K562 (cell line): ENCODE measurements around the gene TNIK. TPM values are rescaled to one million over a fixed set of nuclear protein-coding genes. Genes with fewer than 3 reads are reported as not detected.

Experiments used
- ATAC-seq: fragments of 200-7000 bp; cut with Tn5 transposase; 3 replicates; pipeline ENCODE4 v1.9.1; 2020; ENCODE audit warnings: moderate library complexity
- BruUV-seq: library from RNA; stranded (reverse); fragments of 400-500 nt; replicated peaks from 2 replicates; lab custom pipeline; 2021; lab: Mats Ljungman, UMichigan
- CTCF ChIA-PET: fragments of 300-600 bp; formaldehyde crosslinking; extraction: SDS; loops from one replicate; lab custom pipeline; 2021; ENCODE audit warnings: low intra/inter-chr PET ratio; lab: Yijun Ruan, JAX
- POLR2A ChIA-PET: fragments of 300-600, 350-650 bp; sonication (Branson Sonifier 250); formaldehyde crosslinking; extraction: SDS; loops from one replicate; lab custom pipeline; 2021; ENCODE audit warnings: antibody characterized with exemption, inconsistent platforms; lab: Yijun Ruan, JAX
- DNase-seq, 4 experiments: peaks; one replicate each; pipeline versions ENCODE4 v3.0.0 to v3.0.0-alpha.2; 2011 to 2018; ENCODE audit warnings: low spot score in 3 of 4, mixed read lengths in 3 of 4; ENCODE audit errors: extremely low read depth in 1 of 4
- FAIRE-seq: peaks from 2 replicates; lab custom pipeline; 2011; peaks lifted over from hg19 to GRCh38; lab: Jason Lieb, UNC
- H2AFZ ChIP-seq: 2 replicates; pipeline ENCODE4 v1.6.0; 2011; ENCODE audit warnings: low read depth, low read length, control low read depth, inconsistent platforms
- H3K27ac ChIP-seq: fragments of 200-600 bp; 3 replicates; pipeline ENCODE4 v1.8.0; 2011; ENCODE audit warnings: low read depth, mild to moderate bottlenecking, control low read depth, inconsistent platforms, low read length, moderate library complexity, mixed read lengths; ENCODE audit errors: extremely low read depth
- H3K27me3 ChIP-seq, 2 experiments: fragments of 300-600 bp in 1 of 2; 2 replicates in 1 of 2; 3 replicates in 1 of 2; pipeline versions ENCODE4 v1.6.0 to v1.8.0; 2011; ENCODE audit warnings: inconsistent platforms in 2 of 2, low read length in 2 of 2, mild to moderate bottlenecking in 1 of 2, mixed read lengths in 1 of 2, moderate library complexity in 1 of 2; ENCODE audit not compliant: control insufficient read depth in 2 of 2, insufficient read depth in 2 of 2
- H3K36me3 ChIP-seq: fragments of 300-600 bp; 3 replicates; pipeline ENCODE4 v1.8.0; 2011; ENCODE audit warnings: mild to moderate bottlenecking, low read length, inconsistent platforms; ENCODE audit not compliant: control insufficient read depth, insufficient read depth
- H3K4me1 ChIP-seq, 2 experiments: fragments of 200-600 bp in 1 of 2; replicated peaks in 1 of 2; 2 replicates in 1 of 2; 3 replicates in 1 of 2; pipeline versions ENCODE4 v1.5.1 to v1.8.0; 2011; ENCODE audit warnings: inconsistent platforms in 2 of 2, low read length in 2 of 2, mild to moderate bottlenecking in 1 of 2, mixed read lengths in 1 of 2, moderate library complexity in 1 of 2; ENCODE audit not compliant: control insufficient read depth in 2 of 2, insufficient read depth in 2 of 2
- H3K4me2 ChIP-seq: 2 replicates; pipeline ENCODE4 v1.6.1; 2011; ENCODE audit warnings: low read length, control low read depth, inconsistent platforms, mixed read lengths; ENCODE audit not compliant: insufficient read depth
- H3K4me3 ChIP-seq: fragments of 200-600 bp; sonication (generic), shearing (Covaris generic); 2 replicates; pipeline ENCODE4 v1.5.1; 2016; ENCODE audit warnings: control low read depth, inconsistent platforms
- H3K79me2 ChIP-seq: fragments of 200-600 bp; 3 replicates; pipeline ENCODE4 v1.8.0; 2011; ENCODE audit warnings: low read length, inconsistent platforms; ENCODE audit not compliant: control insufficient read depth, insufficient read depth
- H3K9ac ChIP-seq, 2 experiments: 2 replicates each; pipeline versions ENCODE4 v1.6.0 to v1.6.1; 2011; ENCODE audit warnings: low read depth in 2 of 2, low read length in 2 of 2, control low read depth in 1 of 2, inconsistent platforms in 1 of 2, mild to moderate bottlenecking in 1 of 2, mixed read lengths in 1 of 2; ENCODE audit not compliant: insufficient read depth in 1 of 2
- H3K9me1 ChIP-seq: one replicate; pipeline ENCODE4 v1.6.0; 2011; ENCODE audit warnings: inconsistent platforms, mild to moderate bottlenecking, low read length, moderate library complexity; ENCODE audit not compliant: control insufficient read depth, insufficient read depth
- H3K9me3 ChIP-seq: replicated peaks from 2 replicates; pipeline ENCODE4 v1.5.1; 2011; ENCODE audit warnings: low read depth, low read length, inconsistent platforms; ENCODE audit not compliant: control insufficient read depth, insufficient read depth
- H4K20me1 ChIP-seq: replicated peaks from 2 replicates; pipeline ENCODE4 v1.6.1; 2011; ENCODE audit warnings: low read length, inconsistent platforms, mixed read lengths; ENCODE audit not compliant: control insufficient read depth, insufficient read depth
- BMI1 ChIP-seq: fragments of 150-350 bp; IDR thresholded peaks from 2 replicates; pipeline ENCODE4 v1.6.1; 2014; ENCODE audit warnings: low read length
- FOXK1 ChIP-seq: sonication (generic); formaldehyde crosslinking; IDR thresholded peaks from 2 replicates; pipeline ENCODE4 v1.8.0; 2022; ENCODE audit warnings: missing genetic modification reagents, mild to moderate bottlenecking, borderline replicate concordance
- GABPB2 ChIP-seq: fragments of 250-450 bp; sonication (Bioruptor Pico); conservative IDR thresholded peaks from 2 replicates; pipeline ENCODE4 v1.5.1; 2021; ENCODE audit warnings: mild to moderate bottlenecking
- HBP1 ChIP-seq: fragments of 450-650 bp; formaldehyde crosslinking; IDR thresholded peaks from 2 replicates; pipeline ENCODE4 v1.4.0; 2022; ENCODE audit warnings: missing genetic modification characterization
- JUN ChIP-seq, 2 experiments: sonication (generic) in 1 of 2; formaldehyde crosslinking in 1 of 2; IDR thresholded peaks; 2 replicates each; pipeline versions ENCODE4 v1.6.1 to v1.8.0; 2012 to 2022; ENCODE audit warnings: borderline replicate concordance in 2 of 2, mild to moderate bottlenecking in 2 of 2, improper control_type of control experiment in 1 of 2, low read depth in 1 of 2, low read length in 1 of 2, missing genetic modification reagents in 1 of 2
- PHF8 ChIP-seq: fragments of 200-600 bp; sonication (generic); IDR thresholded peaks from 2 replicates; pipeline ENCODE4 v1.6.1; 2012; ENCODE audit warnings: mixed run types, mild to moderate bottlenecking, inconsistent platforms, low read length, moderate library complexity, borderline replicate concordance
- TCF7L2 ChIP-seq: fragments of 150-350 bp; IDR thresholded peaks from 2 replicates; pipeline ENCODE4 v1.6.1; 2016; ENCODE audit warnings: low read depth, mild to moderate bottlenecking, low read length, moderate library complexity
- VEZF1 ChIP-seq: fragments of 200-800 bp; sonication (Bioruptor generic); IDR thresholded peaks from 2 replicates; pipeline ENCODE4 v1.6.1; 2017; ENCODE audit warnings: missing genetic modification characterization, missing compliant biosample characterization
- ZNF282 ChIP-seq: sonication (generic); formaldehyde crosslinking; IDR thresholded peaks from 2 replicates; pipeline ENCODE4 v1.8.1; 2023; ENCODE audit warnings: missing genetic modification reagents
- WGBS: fragments of 100-300 bp; shearing (Covaris generic); methylation state at CpG from one replicate; pipeline ENCODE4 v1.1.6; 2016; ENCODE audit warnings: low coverage, mixed read lengths; ENCODE audit not compliant: insufficient coverage; ENCODE audit errors: missing lambda C conversion rate; 5-methylcytosine and 5-hydroxymethylcytosine counted together
- in situ Hi-C: fragments of 300-500 bp; cut with MboI; formaldehyde crosslinking; loops from 4 replicates; pipeline ENCODE4 v1.15.0; 2018; ENCODE audit warnings: inconsistent platforms, mixed read lengths
- intact Hi-C: fragments of 100-400 bp; cut with micrococcal nuclease; formaldehyde crosslinking; loops from 2 replicates; pipeline ENCODE4 v1.14.2; 2022
- polyA plus RNA-seq, 8 experiments: library from polyadenylated mRNA; depleted of rRNA in 4 of 8; stranded (reverse) in 5 of 8; unstranded in 3 of 8; fragments of >200 nt; fragmentation: Nextera tagmentation in 2 of 8; fragmentation: Illumina TruSeq in 1 of 8; extraction: Ambion mirVana in 2 of 8; extraction: Trizol in 1 of 8; gene quantifications; 2 replicates each; pipeline versions ENCODE4 v1.2.1 to v1.2.3, GENCODE V29; 2011 to 2014; ENCODE audit warnings: inconsistent platforms in 1 of 8, missing spikeins in 1 of 8
- total RNA-seq, 7 experiments: library from RNA; depleted of rRNA in 6 of 7; stranded (reverse); fragments of >200 nt in 6 of 7; fragmentation: Illumina TruSeq in 2 of 7; extraction: Trizol in 2 of 7; gene quantifications; 2 replicates each; pipeline versions ENCODE4 v1.2.1 to v1.2.3, GENCODE V29; 2011 to 2021; ENCODE audit warnings: low replicate concordance in 1 of 7

The TNIK gene
- total and polyA plus RNA-seq, 9 of the 15 experiments (the other 6 are each of a cell fraction or from before 2014, with no cell fraction given): 6.6 to 39.0 (median 24.7) TPM

GRCh38 chr3:171226794-171227193 lies 233.4 kb downstream of the TNIK start (continued):
- TF ChIP-seq VEZF1 (CRISPR knock-in tag) (no peak), FOXK1 (CRISPR knock-in tag) (no peak), BMI1 (no peak), HBP1 (CRISPR knock-in tag) (no peak), GABPB2 (CRISPR knock-in tag) (no peak), JUN (IDR thresholded peaks at IDR 0.05; ENCODE audit: borderline replicate concordance, low read depth, low read length) (no peak), JUN (CRISPR knock-in tag; IDR thresholded peaks at IDR 0.05; ENCODE audit: borderline replicate concordance) (no peak)

- Histone ChIP-seq H3K27me3 (no peaks in the 10 kb centered on the region), H3K27ac (no peak overlapping the region), H3K4me3 (no peak overlapping the region), H3K4me1 (peaks cover 0 to 2% of the 10 kb centered on the region in 2 experiments; a peak in 1 of 5 replicates), H4K20me1 (no peaks in the 10 kb centered on the region), H2AFZ (no peak overlapping the region), H3K9me3 (no peaks in the 10 kb centered on the region), H3K9ac (no peak overlapping the region), H3K36me3 (peaks cover 2% of the 10 kb centered on the region; the same call in 1 of the 3 replicates), H3K9me1 (no peaks in the 10 kb centered on the region), H3K4me2 (no peak overlapping the region), H3K79me2 (no peaks in the 10 kb centered on the region)
- ChIA-PET POLR2A (no interaction called here), CTCF (no interaction called here)
- 50% methylated on average over 1 of the region's 1 CpG for whole genome bisulfite sequencing
- FAIRE-seq (no peak), ATAC-seq (no peak), DNase-seq (no peak)
- TF ChIP-seq PHF8 (no peak), ZNF282 (no peak), TCF7L2 (no peak)
- in situ Hi-C loops: no loop called here
- no TSS peak for BruUV-seq
- intact Hi-C loops: no loop called here
These were observed 234.5 kb downstream of the TNIK start for GRCh38 chr3:171225708-171226107.
